ENCODE results near the gene BTBD16. TPM values are rescaled to one million over a fixed set of nuclear protein-coding genes. Genes with fewer than 3 reads are reported as not detected.

Gene BTBD16
- total and polyA plus RNA-seq, 2 donors (not counting 3 experiments of a cell fraction or from before 2014, with no cell fraction given), result 0.04 TPM; not detected in 1

GRCh38 chr10:122294511-122295450 lies 23.7 kb downstream of the BTBD16 start:
- no peaks in the 10 kb centered on the region for H3K4me1 ChIP-seq (ENCODE audit: control insufficient read depth, extremely low read depth, insufficient read depth, low read length)
- no peak overlapping the region for H3K27ac ChIP-seq (ENCODE audit: insufficient read depth, low read depth, low read length)
- no peaks in the 10 kb centered on the region for H3K27me3 ChIP-seq (ENCODE audit: control insufficient read depth in 2 of 2, insufficient read depth in 2 of 2, low read length in 2 of 2)
- no peak overlapping the region for H3K4me2 ChIP-seq (ENCODE audit: insufficient read depth, low read length)
- no TSS peak for BruUV-seq (replicated peaks)
- no peaks in the 10 kb centered on the region for H3K79me2 ChIP-seq (ENCODE audit: control insufficient read depth, insufficient read depth, low read length)
- no peak overlapping the region for H3K4me3 ChIP-seq (replicated peaks in 1 of 3; ENCODE audit: insufficient read depth in 1 of 3, low read depth in 1 of 3, low read length in 3 of 3)
- TF ChIP-seq, protein P1, sequence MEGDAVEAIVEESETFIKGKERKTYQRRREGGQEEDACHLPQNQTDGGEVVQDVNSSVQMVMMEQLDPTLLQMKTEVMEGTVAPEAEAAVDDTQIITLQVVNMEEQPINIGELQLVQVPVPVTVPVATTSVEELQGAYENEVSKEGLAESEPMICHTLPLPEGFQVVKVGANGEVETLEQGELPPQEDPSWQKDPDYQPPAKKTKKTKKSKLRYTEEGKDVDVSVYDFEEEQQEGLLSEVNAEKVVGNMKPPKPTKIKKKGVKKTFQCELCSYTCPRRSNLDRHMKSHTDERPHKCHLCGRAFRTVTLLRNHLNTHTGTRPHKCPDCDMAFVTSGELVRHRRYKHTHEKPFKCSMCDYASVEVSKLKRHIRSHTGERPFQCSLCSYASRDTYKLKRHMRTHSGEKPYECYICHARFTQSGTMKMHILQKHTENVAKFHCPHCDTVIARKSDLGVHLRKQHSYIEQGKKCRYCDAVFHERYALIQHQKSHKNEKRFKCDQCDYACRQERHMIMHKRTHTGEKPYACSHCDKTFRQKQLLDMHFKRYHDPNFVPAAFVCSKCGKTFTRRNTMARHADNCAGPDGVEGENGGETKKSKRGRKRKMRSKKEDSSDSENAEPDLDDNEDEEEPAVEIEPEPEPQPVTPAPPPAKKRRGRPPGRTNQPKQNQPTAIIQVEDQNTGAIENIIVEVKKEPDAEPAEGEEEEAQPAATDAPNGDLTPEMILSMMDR (IDR thresholded peaks at IDR 0.05; ENCODE audit: extremely low read depth in 1 of 2, insufficient read depth in 1 of 2, low read depth in 1 of 2, low read length in 2 of 2), result no peak
- no peak for TF ChIP-seq EZH2 (IDR thresholded peaks at IDR 0.05; ENCODE audit: borderline replicate concordance, low read depth, low read length, severe bottlenecking)
- no peak for TF ChIP-seq POLR2A (IDR thresholded peaks at IDR 0.05; ENCODE audit: low read depth, low read length)
- TF ChIP-seq POLR2AphosphoS5 (IDR thresholded peaks at IDR 0.05; ENCODE audit: insufficient read depth, low read depth, low read length), result no peak
- no peak for TF ChIP-seq JUN (IDR thresholded peaks at IDR 0.05; ENCODE audit: borderline replicate concordance, insufficient read depth, insufficient read length, low read depth)
- TF ChIP-seq GATA2 (IDR thresholded peaks at IDR 0.05; ENCODE audit: insufficient read depth, insufficient read length, low read depth, low read length), result no peak
- no peak for TF ChIP-seq MAX (IDR thresholded peaks at IDR 0.05; ENCODE audit: insufficient read depth, insufficient read length)
- no peak for TF ChIP-seq FOS (IDR thresholded peaks at IDR 0.05; ENCODE audit: borderline replicate concordance, insufficient read depth, low read length)
- TF ChIP-seq MYC (IDR thresholded peaks at IDR 0.05; ENCODE audit: low read depth, low read length), result no peak
- dilution Hi-C loops (cut with MboI; ENCODE audit: extremely low pct_ligation_motif_present, low sequenced_read_pairs), result loop anchor here (25.0 kb wide), 1 partner anchor 143 kb away; no protein-coding TSS in a partner anchor
- no peak for DNase-seq (ENCODE audit: low read depth, low spot score)
- CTCF ChIA-PET, result interaction anchor here (1.0 to 1.7 kb wide), 4 partner anchors 140 to 270 kb away, joined by 3 to 10 read pairs (median 4); no protein-coding TSS in a partner anchor
- no peaks in the 10 kb centered on the region for H4K20me1 ChIP-seq (replicated peaks; ENCODE audit: control insufficient read depth, extremely low read depth, insufficient read depth, low read length)
- POLR2A ChIA-PET, result no interaction called here
- no peaks in the 10 kb centered on the region for H3K36me3 ChIP-seq (ENCODE audit: control insufficient read depth in 2 of 2, extremely low read depth in 1 of 2, insufficient read depth in 2 of 2, low read length in 2 of 2)
- H3K9me3 ChIP-seq (replicated peaks; ENCODE audit: control insufficient read depth, insufficient read depth, low read length), result no peaks in the 10 kb centered on the region
- H3K9me1 ChIP-seq (replicated peaks; ENCODE audit: control insufficient read depth, extremely low read depth, insufficient read depth, low read length), result no peaks in the 10 kb centered on the region
- H3K9ac ChIP-seq (replicated peaks; ENCODE audit: extremely low read depth, insufficient read depth, low read length), result no peak overlapping the region
- intact Hi-C loops (cut with micrococcal nuclease), result no loop called here
- FAIRE-seq, result no peak
- no peak overlapping the region for H2AFZ ChIP-seq (ENCODE audit: low read depth, low read length)
